ENCODE measurements around the gene PTPRB.

The PTPRB gene

GRCh38 chr12:70657616-70658286, 20.5 kb upstream of the PTPRB start:
- no peak for TF ChIP-seq GATA2 (IDR thresholded peaks at IDR 0.05; ENCODE audit: low read depth, low read length)
- TF ChIP-seq GATA3 (IDR thresholded peaks at IDR 0.05; ENCODE audit: low read depth, low read length) = no peak

DNA sequence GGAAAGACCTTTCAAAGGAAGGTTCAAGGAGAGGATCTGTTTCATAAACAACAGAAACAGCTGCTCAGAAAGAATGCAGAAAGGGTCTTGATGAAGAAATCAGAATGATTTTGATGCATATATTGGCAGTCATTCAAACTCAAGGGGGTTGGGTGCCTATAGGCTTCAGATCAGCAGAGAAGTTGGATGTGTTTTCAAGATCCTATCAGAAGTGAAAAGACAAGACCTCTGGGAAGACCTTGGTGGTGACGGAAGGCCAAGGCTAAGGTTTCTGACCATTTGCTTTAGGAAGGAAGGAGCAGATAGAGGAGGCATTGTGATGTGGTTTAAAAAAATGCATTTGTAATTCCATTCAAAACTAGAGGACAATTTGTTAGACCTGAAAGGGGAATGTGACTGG, 15.2 kb upstream of the PTPRB start:
- TF ChIP-seq GATA3 (IDR thresholded peaks at IDR 0.05; ENCODE audit: low read depth, low read length) = no peak
- TF ChIP-seq GATA2 (IDR thresholded peaks at IDR 0.05; ENCODE audit: low read depth, low read length) = no peak

DNA sequence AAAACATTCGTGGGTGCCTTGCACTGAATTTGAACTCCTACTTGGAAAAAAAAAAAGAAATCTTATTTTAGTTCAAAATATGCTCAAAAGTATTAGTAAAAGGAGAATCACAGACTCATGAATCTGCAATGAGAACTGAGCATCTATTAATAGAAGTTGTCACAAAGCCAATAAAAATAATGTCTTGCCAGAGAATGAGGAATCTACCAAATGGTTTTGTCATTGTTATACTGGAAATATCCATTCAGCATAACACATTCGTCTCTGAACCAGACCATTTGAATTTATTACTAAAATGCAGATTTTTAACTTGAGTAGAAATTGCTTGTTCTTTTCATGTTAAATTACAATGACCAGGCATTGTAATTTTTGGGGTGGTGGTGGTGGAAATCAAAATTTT, 11.6 kb upstream of the PTPRB start:
- TF ChIP-seq GATA2 (IDR thresholded peaks at IDR 0.05; ENCODE audit: low read depth, low read length) (no peak), GATA3 (IDR thresholded peaks at IDR 0.05; ENCODE audit: low read depth, low read length) (no peak)

DNA sequence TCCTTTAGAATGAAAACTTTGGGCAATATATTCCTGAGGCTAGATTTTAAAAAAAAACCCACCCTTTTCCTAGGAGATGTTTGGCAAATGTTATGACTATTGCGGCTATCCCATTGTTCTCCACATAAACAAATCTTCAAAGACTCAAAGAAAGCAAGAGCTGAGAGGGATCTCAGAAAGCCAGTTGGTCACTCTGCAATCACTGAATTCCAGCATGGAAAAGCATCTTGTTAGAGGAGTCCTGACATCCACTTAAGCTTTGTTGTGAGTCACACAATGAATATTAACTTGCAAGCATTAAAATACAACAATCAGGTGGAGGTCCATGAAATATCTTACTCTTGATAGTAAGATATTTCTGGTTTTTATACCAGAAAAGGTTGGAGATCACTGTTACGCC, 11.0 kb upstream of the PTPRB start:
- TF ChIP-seq GATA2 (IDR thresholded peaks at IDR 0.05; ENCODE audit: low read depth, low read length) (no peak), GATA3 (IDR thresholded peaks at IDR 0.05; ENCODE audit: low read depth, low read length) (no peak)

- no peak for TF ChIP-seq GATA2 (IDR thresholded peaks at IDR 0.05; ENCODE audit: low read depth, low read length)
- TF ChIP-seq GATA3 (IDR thresholded peaks at IDR 0.05; ENCODE audit: low read depth, low read length) = no peak
These were observed 9.6 kb upstream of the PTPRB start for GRCh38 chr12:70646850-70647249.

- no peak for TF ChIP-seq GATA3 (IDR thresholded peaks at IDR 0.05; ENCODE audit: low read depth, low read length)
- TF ChIP-seq GATA2 (IDR thresholded peaks at IDR 0.05; ENCODE audit: low read depth, low read length) = no peak
These were observed 8.5 kb upstream of the PTPRB start for GRCh38 chr12:70645494-70646317.

DNA sequence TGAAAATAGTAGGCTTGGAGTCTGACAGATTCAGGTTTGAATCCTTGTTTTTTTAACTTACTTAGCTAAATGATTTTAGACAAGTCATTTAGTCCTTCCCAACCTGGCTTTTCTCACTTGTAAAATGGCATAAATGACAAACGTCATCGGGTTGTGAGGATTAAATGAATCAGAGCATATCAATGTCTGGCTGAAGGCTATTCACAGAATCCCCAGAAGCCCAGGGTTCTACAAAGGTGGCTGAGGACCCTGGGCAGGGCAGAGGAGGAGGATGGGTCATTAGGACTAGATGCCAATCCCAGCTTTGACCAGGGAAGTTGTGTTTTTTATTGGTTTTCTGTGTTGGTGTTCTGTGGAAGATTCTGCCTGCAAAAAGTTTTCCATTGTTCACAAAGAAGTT, 7.6 kb upstream of the PTPRB start:
- TF ChIP-seq GATA3 (IDR thresholded peaks at IDR 0.05; ENCODE audit: low read depth, low read length) (no peak), GATA2 (IDR thresholded peaks at IDR 0.05; ENCODE audit: low read depth, low read length) (no peak)

DNA sequence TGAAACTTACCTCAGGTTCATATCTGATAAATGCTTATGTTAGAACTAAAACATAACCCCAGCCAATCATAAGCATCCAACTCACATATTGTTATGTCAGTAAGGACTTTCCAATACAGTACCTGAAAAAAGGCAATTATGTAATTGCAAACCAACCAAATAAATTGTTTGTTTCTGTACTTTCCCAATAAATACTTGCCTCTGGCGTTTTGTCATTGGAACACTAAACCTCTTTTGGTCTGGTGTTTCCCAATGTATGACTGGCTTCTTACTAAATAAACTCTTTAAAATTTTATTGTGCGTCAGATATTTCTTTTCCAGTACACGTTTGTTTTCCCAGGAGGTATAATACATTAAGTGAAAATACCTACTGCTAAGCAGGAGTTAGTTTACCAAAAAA, 6.7 kb upstream of the PTPRB start:
- TF ChIP-seq GATA3 (IDR thresholded peaks at IDR 0.05; ENCODE audit: low read depth, low read length) = no peak
- no peak for TF ChIP-seq GATA2 (IDR thresholded peaks at IDR 0.05; ENCODE audit: low read depth, low read length)

DNA sequence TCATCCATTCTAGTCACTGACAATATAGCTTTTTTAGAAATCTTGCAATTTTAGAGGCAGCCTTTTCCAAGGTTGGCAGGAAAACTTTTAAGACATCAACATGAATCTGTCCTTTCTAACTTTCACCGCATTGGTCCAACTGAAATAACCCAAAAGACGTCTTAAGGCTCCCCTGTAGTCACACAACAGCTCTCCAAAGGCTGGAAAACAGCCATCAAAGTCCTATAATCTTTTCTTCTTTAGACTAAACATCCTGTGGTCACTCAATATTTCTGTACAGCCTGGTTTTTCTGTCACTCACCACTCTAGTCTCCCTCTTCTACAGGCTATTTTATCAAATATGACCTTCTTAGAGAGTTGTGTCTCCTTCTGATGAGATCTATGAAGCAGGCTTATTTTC, 4.5 kb upstream of the PTPRB start:
- TF ChIP-seq GATA3 (IDR thresholded peaks at IDR 0.05; ENCODE audit: low read depth, low read length) (no peak), GATA2 (IDR thresholded peaks at IDR 0.05; ENCODE audit: low read depth, low read length) (no peak)

DNA sequence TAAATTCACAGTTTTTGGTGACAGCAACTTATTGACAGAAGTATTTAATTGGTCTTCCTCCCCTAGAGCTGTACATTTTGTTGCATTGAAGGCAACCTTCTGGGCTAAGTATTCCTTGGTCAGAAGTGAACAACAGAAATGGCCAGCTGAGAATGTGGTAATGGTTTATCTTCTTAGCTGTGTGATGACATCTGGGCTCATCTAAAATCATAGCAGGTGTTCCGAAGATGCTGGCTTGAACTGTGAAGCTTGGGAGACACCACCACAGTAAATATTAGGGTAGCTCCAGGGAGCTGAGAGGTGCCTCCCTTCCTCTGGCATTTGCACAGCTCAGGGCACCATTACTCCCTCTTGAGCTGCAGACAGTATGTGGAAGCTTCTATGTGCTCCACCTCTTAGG, 3.7 kb upstream of the PTPRB start:
- TF ChIP-seq GATA2 (IDR thresholded peaks at IDR 0.05; ENCODE audit: low read depth, low read length) = no peak
- TF ChIP-seq GATA3 (IDR thresholded peaks at IDR 0.05; ENCODE audit: low read depth, low read length) = no peak

DNA sequence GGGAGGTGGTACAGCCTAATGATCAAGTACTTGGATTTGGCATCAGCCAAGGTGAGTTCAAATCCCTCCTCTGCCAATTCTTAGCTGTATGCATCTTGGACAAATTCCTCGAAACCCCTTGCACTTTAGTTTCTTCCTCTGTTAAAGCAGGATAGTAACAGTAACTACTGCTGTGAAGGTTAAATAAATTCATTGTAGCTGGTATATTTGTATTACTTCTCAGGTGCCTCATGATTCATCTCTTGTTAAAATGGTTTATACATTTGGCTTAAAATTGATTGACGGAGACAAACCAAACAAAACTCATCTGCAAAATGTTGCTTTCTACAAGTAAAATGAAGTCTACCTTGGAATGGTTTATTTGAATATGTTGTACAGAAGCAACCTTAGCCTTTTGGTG, 2.3 kb upstream of the PTPRB start:
- TF ChIP-seq GATA2 (IDR thresholded peaks at IDR 0.05; ENCODE audit: low read depth, low read length) (no peak), GATA3 (IDR thresholded peaks at IDR 0.05; ENCODE audit: low read depth, low read length) (no peak)

GRCh38 chr12:70638639-70639360, 1.6 kb upstream of the PTPRB start:
- TF ChIP-seq GATA2 (IDR thresholded peaks at IDR 0.05; ENCODE audit: low read depth, low read length) = no peak
- TF ChIP-seq GATA3 (IDR thresholded peaks at IDR 0.05; ENCODE audit: low read depth, low read length) = no peak

GRCh38 chr12:70635755-70636154, 1.5 kb downstream of the PTPRB start:
- TF ChIP-seq GATA3 (IDR thresholded peaks at IDR 0.05; ENCODE audit: low read depth, low read length) (no peak), GATA2 (IDR thresholded peaks at IDR 0.05; ENCODE audit: low read depth, low read length) (no peak)

DNA sequence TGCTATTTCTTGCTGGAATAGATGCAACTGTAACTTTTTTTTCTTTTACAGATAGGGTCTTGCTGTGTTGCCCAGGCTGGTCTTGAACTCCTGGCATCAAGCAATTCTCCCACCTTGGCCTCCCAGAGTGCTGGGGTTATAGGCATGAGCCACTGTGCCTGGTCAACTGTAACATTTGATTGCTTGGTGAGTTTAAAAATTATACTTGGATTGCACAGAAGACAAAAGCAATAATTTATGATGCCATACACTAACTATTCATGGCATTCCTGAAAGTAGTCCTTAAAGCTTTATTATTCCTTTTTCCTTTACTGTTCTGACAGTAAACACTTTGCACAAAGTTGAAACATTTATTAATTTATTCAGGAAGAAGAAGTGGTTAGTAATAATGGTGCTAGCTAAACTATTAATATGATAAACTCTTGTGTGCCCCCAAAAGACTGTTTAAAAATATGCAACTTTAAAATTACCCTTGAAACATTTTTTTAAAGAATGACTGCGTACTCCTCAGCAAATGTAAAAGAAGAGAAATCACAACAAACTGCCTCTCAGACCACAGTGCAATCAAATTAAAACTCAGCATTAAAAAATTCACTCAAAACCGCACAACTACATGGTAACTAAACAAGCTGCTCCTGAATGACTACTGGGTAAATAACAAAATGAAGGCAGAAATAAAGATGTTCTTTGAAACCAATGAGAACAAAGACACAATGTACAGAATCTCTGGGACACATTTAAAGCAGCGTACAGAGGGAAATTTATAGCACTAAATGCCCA, 8.3 kb downstream of the PTPRB start:
- no peak for TF ChIP-seq GATA3 (IDR thresholded peaks at IDR 0.05; ENCODE audit: low read depth, low read length)
- no peak for TF ChIP-seq GATA2 (IDR thresholded peaks at IDR 0.05; ENCODE audit: low read depth, low read length)

Measured in SH-SY5Y (cell line).